Measurements from ENCODE around the gene CLCA2.

DNA sequence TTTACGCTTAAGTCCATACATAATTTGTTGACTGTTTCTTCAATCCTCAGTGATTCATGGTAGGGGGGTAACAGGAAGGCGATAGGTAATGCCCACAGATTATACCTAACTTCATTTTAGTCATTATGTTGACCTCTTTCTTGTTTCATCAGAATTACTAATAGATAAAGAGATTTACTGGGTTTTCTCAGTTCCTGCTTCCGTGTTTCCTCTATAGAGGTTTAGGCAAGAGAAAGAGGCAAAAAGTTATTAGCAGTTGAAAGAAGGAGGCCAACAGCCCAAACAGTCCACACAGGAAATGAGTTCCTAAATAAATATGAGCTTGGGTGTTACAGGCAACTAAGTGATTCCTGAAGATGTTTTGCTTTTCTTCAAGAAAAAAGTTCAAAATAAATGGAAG lies 26.9 kb downstream of the CLCA2 start:
- no peak for TF ChIP-seq POLR2AphosphoS5 (IDR thresholded peaks at IDR 0.05)
- TF ChIP-seq, protein P1, sequence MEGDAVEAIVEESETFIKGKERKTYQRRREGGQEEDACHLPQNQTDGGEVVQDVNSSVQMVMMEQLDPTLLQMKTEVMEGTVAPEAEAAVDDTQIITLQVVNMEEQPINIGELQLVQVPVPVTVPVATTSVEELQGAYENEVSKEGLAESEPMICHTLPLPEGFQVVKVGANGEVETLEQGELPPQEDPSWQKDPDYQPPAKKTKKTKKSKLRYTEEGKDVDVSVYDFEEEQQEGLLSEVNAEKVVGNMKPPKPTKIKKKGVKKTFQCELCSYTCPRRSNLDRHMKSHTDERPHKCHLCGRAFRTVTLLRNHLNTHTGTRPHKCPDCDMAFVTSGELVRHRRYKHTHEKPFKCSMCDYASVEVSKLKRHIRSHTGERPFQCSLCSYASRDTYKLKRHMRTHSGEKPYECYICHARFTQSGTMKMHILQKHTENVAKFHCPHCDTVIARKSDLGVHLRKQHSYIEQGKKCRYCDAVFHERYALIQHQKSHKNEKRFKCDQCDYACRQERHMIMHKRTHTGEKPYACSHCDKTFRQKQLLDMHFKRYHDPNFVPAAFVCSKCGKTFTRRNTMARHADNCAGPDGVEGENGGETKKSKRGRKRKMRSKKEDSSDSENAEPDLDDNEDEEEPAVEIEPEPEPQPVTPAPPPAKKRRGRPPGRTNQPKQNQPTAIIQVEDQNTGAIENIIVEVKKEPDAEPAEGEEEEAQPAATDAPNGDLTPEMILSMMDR (IDR thresholded peaks at IDR 0.05): no peak

Measured in suprapubic skin (tissue), 3 donors.